Sigmoid colon (tissue), 7 donors: Measurements from ENCODE around the gene HDGF. TPM values are rescaled to one million over a fixed set of nuclear protein-coding genes. Genes with fewer than 3 reads are reported as not detected.
A peak's percentile ranks its signal among the peaks of the same experiment; 100 is the strongest.
"Not testable (repeated sequence)": the region's sequence is repeated elsewhere in the genome, so short reads cannot be mapped to it uniquely, and the experiment has no call there.

Source experiments
- DNase-seq: peaks from one replicate; pipeline ENCODE4 v3.0.0-alpha.2; 2019
- H3K27ac ChIP-seq, 4 donors: fragments of 200-600 bp; sonication (generic); one replicate each; pipeline ENCODE4 v1.5.1; 2016 to 2019; ENCODE audit warnings: mild to moderate bottlenecking in 1 of 4
- H3K27me3 ChIP-seq, 3 donors: fragments of 200-600 bp; sonication (generic); one replicate each; pipeline ENCODE4 v1.5.1; 2019; ENCODE audit warnings: mild to moderate bottlenecking in 1 of 3
- H3K36me3 ChIP-seq, 4 donors: fragments of 200-600 bp; sonication (generic); one replicate each; pipeline ENCODE4 v1.5.1; 2016 to 2019
- H3K4me1 ChIP-seq, 4 donors: fragments of 200-600 bp; sonication (generic); one replicate each; pipeline ENCODE4 v1.5.1; 2017 to 2019
- H3K4me3 ChIP-seq, 4 donors: fragments of 200-600 bp; sonication (generic); one replicate each; pipeline ENCODE4 v1.5.1; 2017 to 2019; ENCODE audit warnings: mild to moderate bottlenecking in 2 of 4, moderate library complexity in 1 of 4
- H3K9me3 ChIP-seq, 4 donors: fragments of 200-600 bp in 3 of 4; sonication (generic) in 3 of 4; one replicate each; pipeline versions ENCODE4 v1.5.1 to v1.6.1; 2013 to 2019
- CTCF ChIP-seq, 4 experiments: fragments of 450-650 bp in 3 of 4; fragments of 200-600 bp in 1 of 4; IDR thresholded peaks; one replicate each; pipeline ENCODE4 v1.5.1; 2016 to 2019; ENCODE audit warnings: antibody characterized with exemption in 4 of 4, mild to moderate bottlenecking in 3 of 4, moderate library complexity in 2 of 4
- EP300 ChIP-seq, 4 donors: sonication (generic); formaldehyde crosslinking; IDR thresholded peaks; one replicate each; pipeline ENCODE4 v1.6.1; 2017; ENCODE audit warnings: antibody characterized with exemption in 4 of 4
- POLR2A ChIP-seq, 2 donors: fragments of 450-650 bp; IDR thresholded peaks; one replicate each; pipeline ENCODE4 v1.6.1; 2016; ENCODE audit warnings: antibody characterized with exemption in 2 of 2, mild to moderate bottlenecking in 2 of 2, moderate library complexity in 2 of 2
- POLR2AphosphoS5 ChIP-seq, 4 donors: sonication (generic); formaldehyde crosslinking; IDR thresholded peaks; one replicate each; pipeline ENCODE4 v1.6.1; 2017; ENCODE audit warnings: antibody characterized with exemption in 4 of 4
- WGBS, 2 donors: extraction: QIAGEN DNeasy Blood & Tissue Kit; methylation state at CpG; one replicate each; pipeline ENCODE4 v1.1.7; 2013; 5-methylcytosine and 5-hydroxymethylcytosine counted together
- intact Hi-C: fragments of 100-400 bp; cut with DNase I; formaldehyde crosslinking; loops from one replicate; pipeline ENCODE4 v1.15.1; 2023
- polyA plus RNA-seq, 3 donors: library from polyadenylated mRNA; stranded (reverse); fragments of 200-250 nt; gene quantifications; one replicate each; pipeline ENCODE4 v1.2.3, GENCODE V29; 2013
- total RNA-seq, 4 donors: library from RNA; depleted of rRNA; stranded (reverse); fragments of >200 nt; gene quantifications; one replicate each; pipeline ENCODE4 v1.1.0, GENCODE V29; 2016
- donor health status: healthy with polysubstance abuse.
- donor health status: Bipolar disorder and iron deficiency.
- donor health status: healthy.

The HDGF gene
- total and polyA plus RNA-seq, 7 donors = 108 to 297 (median 128) TPM

GRCh38 chr1:156760796-156761104 is 9.3 kb upstream of the HDGF start:
- H3K27ac ChIP-seq = no peak overlapping the region
- 81% methylated on average over 4 of the region's 4 CpGs for WGBS, 2 donors
- H3K36me3 ChIP-seq = no peaks in the 10 kb centered on the region
- TF ChIP-seq POLR2A (IDR thresholded peaks at IDR 0.05) (no peak), POLR2AphosphoS5 (IDR thresholded peaks at IDR 0.05) (no peak), EP300 (IDR thresholded peaks at IDR 0.05) (no peak), CTCF (IDR thresholded peaks at IDR 0.05) (no peak)
- peaks cover 0 to 2% (median under 1%) of the 10 kb centered on the region in 4 donors for H3K4me1 ChIP-seq
- intact Hi-C loops = no loop called here
- no peak overlapping the region for H3K4me3 ChIP-seq
- no peaks in the 10 kb centered on the region for H3K27me3 ChIP-seq
- no peaks in the 10 kb centered on the region for H3K9me3 ChIP-seq
- DNase-seq = no peak

GRCh38 chr1:156760092-156760795 is 8.8 kb upstream of the HDGF start:
- WGBS, 2 donors = 67 to 76% methylated on average over 6 of the region's 6 CpGs
- H3K27me3 ChIP-seq = no peaks in the 10 kb centered on the region
- no peak overlapping the region for H3K4me3 ChIP-seq
- no peaks in the 10 kb centered on the region for H3K36me3 ChIP-seq
- intact Hi-C loops = no loop called here
- no peaks in the 10 kb centered on the region for H3K9me3 ChIP-seq
- H3K27ac ChIP-seq = no peak overlapping the region
- TF ChIP-seq EP300 (IDR thresholded peaks at IDR 0.05) = no peak
- no peak for TF ChIP-seq CTCF (IDR thresholded peaks at IDR 0.05)
- no peak for TF ChIP-seq POLR2AphosphoS5 (IDR thresholded peaks at IDR 0.05)
- TF ChIP-seq POLR2A (IDR thresholded peaks at IDR 0.05) = no peak
- DNase-seq = peak; percentile 36
- H3K4me1 ChIP-seq = no peaks in the 10 kb centered on the region

GRCh38 chr1:156757572-156758253 is 6.2 kb upstream of the HDGF start:
- peaks cover 0 to 12% (median 7%) of the 10 kb centered on the region in 4 donors for H3K4me1 ChIP-seq
- H3K9me3 ChIP-seq, intact Hi-C loops, H3K36me3 ChIP-seq, H3K4me3 ChIP-seq, H3K27ac ChIP-seq, H3K27me3 ChIP-seq: not testable (repeated sequence)
- peak; percentile 33 for DNase-seq
- 91 to 96% methylated on average over 10 of the region's 10 CpGs for WGBS, 2 donors

- no peak overlapping the region for H3K27ac ChIP-seq
- 99 to 100% methylated on average over 1 of the region's 1 CpG for WGBS, 2 donors
- H3K4me3 ChIP-seq = no peak overlapping the region
- TF ChIP-seq POLR2AphosphoS5 (IDR thresholded peaks at IDR 0.05) (no peak), EP300 (IDR thresholded peaks at IDR 0.05) (no peak), POLR2A (IDR thresholded peaks at IDR 0.05) (no peak)
- no peak for DNase-seq
- no peaks in the 10 kb centered on the region for H3K36me3 ChIP-seq
- peaks cover 0 to 16% (median 13%) of the 10 kb centered on the region in 4 donors for H3K4me1 ChIP-seq
- no peaks in the 10 kb centered on the region for H3K27me3 ChIP-seq
- no peaks in the 10 kb centered on the region for H3K9me3 ChIP-seq
- intact Hi-C loops = no loop called here
Observed at GRCh38 chr1:156756355-156756754, 4.9 kb upstream of the HDGF start.

GRCh38 chr1:156755527-156755950 is 4.1 kb upstream of the HDGF start:
- intact Hi-C loops = no loop called here
- TF ChIP-seq CTCF (IDR thresholded peaks at IDR 0.05) (no peak), EP300 (IDR thresholded peaks at IDR 0.05) (no peak), POLR2A (IDR thresholded peaks at IDR 0.05) (no peak), POLR2AphosphoS5 (IDR thresholded peaks at IDR 0.05) (no peak)
- no peaks in the 10 kb centered on the region for H3K36me3 ChIP-seq
- no peak for DNase-seq
- H3K4me1 ChIP-seq = peaks cover 0 to 16% (median 13%) of the 10 kb centered on the region in 4 donors
- no peak overlapping the region for H3K4me3 ChIP-seq
- no peak overlapping the region for H3K27ac ChIP-seq
- no peaks in the 10 kb centered on the region for H3K27me3 ChIP-seq
- H3K9me3 ChIP-seq = no peaks in the 10 kb centered on the region
- WGBS, 2 donors = 71 to 86% methylated on average over 5 of the region's 5 CpGs
